Activated CD4-positive, alpha-beta T cell treated with anti-CD3 and anti-CD28 coated beads, Interleukin-2, Interleukin-4, amounts not matched to agents 100 ng/mL and 50 ng/mL, durations not matched to agents 16 hours and 8 hours (primary cell): ENCODE data around the gene POLR2H.

Experiments
- DNase-seq: peaks from one replicate; pipeline ENCODE4 v3.0.0-alpha.2; 2020; ENCODE audit warnings: low spot score

POLR2H gene

GRCh38 chr3:184352149-184352785 lies 9.2 kb upstream of the POLR2H start:
- DNase-seq: no peak

- no peak for DNase-seq
Observed at GRCh38 chr3:184352897-184353545, 8.5 kb upstream of the POLR2H start.

GRCh38 chr3:184353546-184353941 lies 8.0 kb upstream of the POLR2H start:
- no peak for DNase-seq

- DNase-seq: peak; percentile 57
Observed at GRCh38 chr3:184354121-184354728, 7.3 kb upstream of the POLR2H start.

GRCh38 chr3:184354754-184355153 lies 6.8 kb upstream of the POLR2H start:
- DNase-seq: no peak

- DNase-seq: no peak
Observed at GRCh38 chr3:184355261-184356040, 6.1 kb upstream of the POLR2H start.

GRCh38 chr3:184357248-184358123 lies 4.0 kb upstream of the POLR2H start:
- no peak for DNase-seq

- DNase-seq: no peak
Observed at GRCh38 chr3:184358124-184358767, 3.3 kb upstream of the POLR2H start.

GRCh38 chr3:184358921-184359350 lies 2.6 kb upstream of the POLR2H start:
- no peak for DNase-seq

- DNase-seq: no peak
Observed at GRCh38 chr3:184359610-184360009, 1.9 kb upstream of the POLR2H start.

GRCh38 chr3:184360070-184360928 lies 1.2 kb upstream of the POLR2H start:
- DNase-seq: no peak

- no peak for DNase-seq
Observed at GRCh38 chr3:184360929-184361531, 480 bp upstream of the POLR2H start.

GRCh38 chr3:184361932-184362667 lies 590 bp downstream of the POLR2H start:
- DNase-seq: peak; percentile 42

- peak; percentile 98 for DNase-seq
Observed at GRCh38 chr3:184362668-184363546, 1.4 kb downstream of the POLR2H start.

- DNase-seq: no peak
Observed at GRCh38 chr3:184366619-184367289, 5.2 kb downstream of the POLR2H start.

GRCh38 chr3:184368116-184368515 lies 6.6 kb downstream of the POLR2H start:
- DNase-seq: no peak

- no peak for DNase-seq
Observed at GRCh38 chr3:184368586-184369183, 7.2 kb downstream of the POLR2H start.
